HG03439 (cell line): ENCODE results near the gene BLTP3A.
"Not testable (repeated sequence)": the region's sequence is repeated elsewhere in the genome, so short reads cannot be mapped to it uniquely, and the experiment has no call there.

Experiments
- ATAC-seq: cut with Tn5 transposase; IDR thresholded peaks from one replicate; pipeline ENCODE4 v1.9.1; 2021; ENCODE audit warnings: mild to moderate bottlenecking, moderate library complexity; ENCODE audit not compliant: unreplicated experiment

The BLTP3A gene

GRCh38 chr6:34792605-34793500 lies 970 bp downstream of the BLTP3A start:
- peak; percentile 10 for ATAC-seq

- no peak for ATAC-seq
Observed at GRCh38 chr6:34793877-34794276, 2.0 kb downstream of the BLTP3A start.

- ATAC-seq: no peak
Observed at GRCh38 chr6:34795836-34796425, 4.0 kb downstream of the BLTP3A start.

- ATAC-seq: no peak
Observed at GRCh38 chr6:34798057-34798456, 6.2 kb downstream of the BLTP3A start.

- ATAC-seq: no peak
Observed at GRCh38 chr6:34799547-34799946, 7.7 kb downstream of the BLTP3A start.

GRCh38 chr6:34804543-34804942 lies 12.7 kb downstream of the BLTP3A start:
- no peak for ATAC-seq

- not testable (repeated sequence) for ATAC-seq
Observed at GRCh38 chr6:34805074-34805473, 13.2 kb downstream of the BLTP3A start.

- ATAC-seq: no peak
Observed at GRCh38 chr6:34806738-34807453, 15.0 kb downstream of the BLTP3A start.

- not testable (repeated sequence) for ATAC-seq
Observed at GRCh38 chr6:34808473-34808872, 16.6 kb downstream of the BLTP3A start.

- not testable (repeated sequence) for ATAC-seq
Observed at GRCh38 chr6:34809419-34809818, 17.5 kb downstream of the BLTP3A start.

GRCh38 chr6:34810017-34810882 lies 18.4 kb downstream of the BLTP3A start:
- no peak for ATAC-seq

- ATAC-seq: peak; percentile 91
Observed at GRCh38 chr6:34810936-34811632, 19.2 kb downstream of the BLTP3A start.

GRCh38 chr6:34813028-34813713 lies 21.3 kb downstream of the BLTP3A start:
- ATAC-seq: no peak

GRCh38 chr6:34816635-34817301 lies 24.9 kb downstream of the BLTP3A start:
- no peak for ATAC-seq

GRCh38 chr6:34817446-34817845 lies 25.6 kb downstream of the BLTP3A start:
- ATAC-seq: no peak

- not testable (repeated sequence) for ATAC-seq
Observed at GRCh38 chr6:34818872-34819570, 27.1 kb downstream of the BLTP3A start.

- no peak for ATAC-seq
Observed at GRCh38 chr6:34819571-34820480, 27.9 kb downstream of the BLTP3A start.
